C4-2B (cell line): Measurements from ENCODE around the gene TENM4.

Experiments used
- H3K27ac ChIP-seq: fragments of 450-650 bp; 2 replicates; pipeline ENCODE4 v1.5.1; 2017
- CTCF ChIP-seq: fragments of 450-650 bp; conservative IDR thresholded peaks from 2 replicates; pipeline ENCODE4 v1.5.1; 2017; ENCODE audit warnings: mild to moderate bottlenecking
- ZFX ChIP-seq: fragments of 450-650 bp; IDR thresholded peaks from 2 replicates; pipeline ENCODE4 v1.6.1; 2017

Gene TENM4

GRCh38 chr11:79182794-79183193 is 258.0 kb downstream of the TENM4 start:
- no peak overlapping the region for H3K27ac ChIP-seq
- TF ChIP-seq CTCF: no peak
- no peak for TF ChIP-seq ZFX

GRCh38 chr11:79179087-79179486 is 261.7 kb downstream of the TENM4 start:
- H3K27ac ChIP-seq: no peak overlapping the region
- TF ChIP-seq ZFX (no peak), CTCF (no peak)

GRCh38 chr11:79174045-79175008 is 266.5 kb downstream of the TENM4 start:
- no peak overlapping the region for H3K27ac ChIP-seq
- TF ChIP-seq CTCF (no peak), ZFX (no peak)

DNA sequence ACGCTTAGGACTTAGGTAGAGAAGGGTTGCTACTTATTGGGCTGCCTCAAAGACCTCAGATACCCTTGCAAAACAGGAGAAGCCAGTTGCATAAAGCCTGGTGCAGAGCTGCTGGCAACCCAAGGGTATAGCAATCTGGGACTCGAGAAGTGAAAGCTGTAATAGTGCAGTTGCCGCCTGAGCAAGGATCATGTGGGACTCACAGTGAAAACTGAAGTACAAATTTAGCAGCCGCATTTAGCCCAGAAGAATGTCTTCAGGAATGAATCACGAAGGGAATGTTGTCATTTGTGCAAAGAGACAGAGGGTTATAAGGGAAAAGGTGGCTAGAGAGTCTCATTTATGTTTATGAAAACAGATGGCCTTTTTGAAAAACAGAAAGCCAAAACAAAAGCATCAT is 267.2 kb downstream of the TENM4 start:
- TF ChIP-seq ZFX: no peak
- TF ChIP-seq CTCF: no peak
- no peak overlapping the region for H3K27ac ChIP-seq

- TF ChIP-seq ZFX (no peak), CTCF (no peak)
- no peak overlapping the region for H3K27ac ChIP-seq
These were observed 270.5 kb downstream of the TENM4 start for GRCh38 chr11:79170321-79170720.

DNA sequence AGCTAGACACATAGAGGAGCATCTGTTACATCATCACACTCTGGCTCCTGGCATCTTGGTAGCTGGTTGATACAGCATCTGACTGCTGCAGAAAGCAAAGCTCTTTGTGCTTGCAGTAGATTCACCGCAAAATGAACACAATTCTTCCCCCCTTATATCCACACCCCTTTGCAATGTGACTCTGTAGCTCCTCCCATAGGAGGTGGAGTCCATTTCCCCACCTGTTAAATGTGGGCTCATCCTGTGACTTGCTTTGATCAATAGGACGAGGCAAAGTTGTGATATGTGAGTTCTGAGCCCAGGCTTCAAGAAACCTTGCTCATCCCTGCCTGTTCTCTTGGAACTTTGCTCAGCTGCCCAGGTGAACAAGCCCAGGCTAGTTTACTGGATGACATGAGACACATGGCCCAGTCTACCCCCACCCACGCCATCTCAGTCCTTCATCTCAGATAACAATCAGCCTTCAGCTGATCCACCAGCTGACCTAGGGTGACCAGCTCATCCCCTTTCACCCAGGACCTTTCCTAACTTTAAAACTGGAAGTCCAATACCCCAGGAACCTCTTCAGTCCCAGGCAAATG is 272.2 kb downstream of the TENM4 start:
- H3K27ac ChIP-seq: no peak overlapping the region
- TF ChIP-seq CTCF (no peak), ZFX (no peak)

GRCh38 chr11:79167510-79168188 is 273.2 kb downstream of the TENM4 start:
- H3K27ac ChIP-seq: no peak overlapping the region
- no peak for TF ChIP-seq ZFX
- TF ChIP-seq CTCF: no peak
